Activated T-helper 1 cell treated with anti-CD3 and anti-CD28 coated beads, Interleukin-12 subunit alpha, Interleukin-12 subunit beta, Interleukin-2, Interleukin-4 antibody, amounts not matched to agents 30 ng/mL and 10 ng/mL and 1 ng/mL, durations not matched to agents 14 hours and 24 hours and 36 hours (primary cell): ENCODE results near the gene SDK2. TPM values are rescaled to one million over a fixed set of nuclear protein-coding genes. Genes with fewer than 3 reads are reported as not detected.
"Not testable (repeated sequence)": the region's sequence is repeated elsewhere in the genome, so short reads cannot be mapped to it uniquely, and the experiment has no call there.

Experiments
- DNase-seq: peaks from one replicate; pipeline ENCODE4 v3.0.0; 2021; ENCODE audit warnings: low spot score
- H3K27ac Mint-ChIP-seq: one replicate; pipeline ENCODE4 v1.8.0; 2021; ENCODE audit warnings: mild to moderate bottlenecking, mixed read lengths
- H3K27me3 Mint-ChIP-seq: one replicate; pipeline ENCODE4 v1.8.0; 2022; ENCODE audit warnings: mild to moderate bottlenecking, moderate library complexity, mixed read lengths; ENCODE audit not compliant: insufficient read depth
- H3K36me3 Mint-ChIP-seq: one replicate; pipeline ENCODE4 v1.8.0; 2021; ENCODE audit warnings: low read depth, mixed read lengths
- H3K4me1 Mint-ChIP-seq: one replicate; pipeline ENCODE4 v1.8.0; 2021; ENCODE audit warnings: low read depth, mixed read lengths
- H3K4me3 Mint-ChIP-seq: one replicate; pipeline ENCODE4 v1.8.0; 2021; ENCODE audit warnings: mild to moderate bottlenecking, moderate library complexity, mixed read lengths
- H3K9me3 Mint-ChIP-seq: one replicate; pipeline ENCODE4 v1.8.0; 2021; ENCODE audit warnings: mixed read lengths
- intact Hi-C: fragments of 100-400 bp; cut with micrococcal nuclease; formaldehyde crosslinking; loops from one replicate; pipeline ENCODE4 v1.15.1; 2024
- total RNA-seq: library from RNA; stranded (reverse); gene quantifications from 2 replicates; pipeline ENCODE4 v1.2.3, GENCODE V29; 2022

SDK2 gene
- total RNA-seq, 1 donor from 2014 or later, result 0.44 TPM

DNA sequence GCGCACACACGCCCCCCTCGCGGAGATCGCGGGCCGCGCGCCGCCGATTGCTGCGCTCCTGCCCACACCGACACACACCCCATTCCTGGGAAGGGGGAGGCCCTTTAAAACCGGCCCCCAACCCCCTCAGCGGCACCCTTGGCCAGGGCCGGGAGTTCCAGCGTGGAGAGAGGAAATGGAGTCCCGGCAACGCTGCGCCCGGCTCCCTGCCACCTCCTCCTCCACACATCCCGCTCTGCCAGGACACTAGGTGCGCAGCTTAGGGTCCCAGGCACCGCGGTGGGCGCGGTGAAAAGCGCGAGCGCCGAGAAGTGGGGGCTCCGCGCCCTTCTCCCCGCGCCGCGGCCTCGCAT, 332.8 kb downstream of the SDK2 start:
- Mint-ChIP-seq H3K27ac (no peak overlapping the region), H3K27me3 (peaks cover 18% of the 10 kb centered on the region), H3K9me3 (no peaks in the 10 kb centered on the region), H3K36me3 (no peaks in the 10 kb centered on the region), H3K4me1 (peaks cover 7% of the 10 kb centered on the region), H3K4me3 (peak overlapping the region; percentile 85)
- DNase-seq, result no peak
- intact Hi-C loops, result loop anchor here (1.0 to 5.0 kb wide), 5 partner anchors 56 to 719 kb away; no protein-coding TSS in a partner anchor

DNA sequence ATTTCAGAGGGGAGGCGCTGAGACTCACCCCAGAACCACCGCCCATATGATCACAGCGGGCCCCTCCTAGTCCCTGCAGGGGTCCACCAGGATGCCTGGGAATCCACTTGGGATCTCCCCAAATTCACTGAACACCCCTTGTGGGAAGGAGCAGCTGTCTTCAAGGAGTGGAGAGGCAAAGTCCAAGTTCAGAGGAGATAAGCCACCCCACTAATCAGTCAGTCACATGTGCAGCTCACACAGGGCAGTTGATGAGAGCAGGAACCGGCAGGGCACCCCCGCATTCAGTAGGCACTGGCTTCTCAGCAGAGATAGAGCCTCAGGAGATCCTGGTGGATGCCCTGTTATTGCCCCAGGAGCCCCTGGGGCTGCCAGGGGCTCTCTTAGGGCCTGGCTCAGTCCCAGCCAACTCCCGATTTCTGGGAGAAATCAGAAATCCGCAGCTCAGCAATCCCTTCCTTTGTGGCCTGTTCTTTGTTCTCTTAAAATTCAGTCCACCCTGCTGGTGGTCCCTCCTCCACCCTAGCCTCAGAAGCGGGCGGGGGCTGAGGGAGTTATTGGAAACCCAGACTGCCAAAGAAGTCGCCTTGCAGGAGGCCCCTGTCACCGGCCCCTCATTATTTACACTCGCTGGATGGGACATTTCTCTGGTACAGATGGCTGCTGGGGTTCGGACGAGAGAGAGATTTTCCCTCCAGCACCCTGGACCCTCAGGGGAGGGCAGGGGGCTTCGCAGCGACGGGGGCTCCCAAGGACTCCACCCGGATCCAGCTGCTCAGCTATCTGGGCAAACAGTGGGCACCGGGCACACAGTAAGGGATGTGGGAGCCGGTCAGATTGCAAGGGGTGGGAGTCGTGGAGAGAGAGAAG, 334.3 kb downstream of the SDK2 start:
- H3K27ac Mint-ChIP-seq, result no peak overlapping the region
- peaks cover 7% of the 10 kb centered on the region for H3K4me1 Mint-ChIP-seq
- no peak for DNase-seq
- intact Hi-C loops, result loop anchor here (2.0 to 5.0 kb wide), 2 partner anchors 583 to 603 kb away; no protein-coding TSS in a partner anchor
- H3K36me3 Mint-ChIP-seq, result no peaks in the 10 kb centered on the region
- H3K4me3 Mint-ChIP-seq, result peak overlapping the region; percentile 82
- no peaks in the 10 kb centered on the region for H3K9me3 Mint-ChIP-seq
- peaks cover 15% of the 10 kb centered on the region for H3K27me3 Mint-ChIP-seq

DNA sequence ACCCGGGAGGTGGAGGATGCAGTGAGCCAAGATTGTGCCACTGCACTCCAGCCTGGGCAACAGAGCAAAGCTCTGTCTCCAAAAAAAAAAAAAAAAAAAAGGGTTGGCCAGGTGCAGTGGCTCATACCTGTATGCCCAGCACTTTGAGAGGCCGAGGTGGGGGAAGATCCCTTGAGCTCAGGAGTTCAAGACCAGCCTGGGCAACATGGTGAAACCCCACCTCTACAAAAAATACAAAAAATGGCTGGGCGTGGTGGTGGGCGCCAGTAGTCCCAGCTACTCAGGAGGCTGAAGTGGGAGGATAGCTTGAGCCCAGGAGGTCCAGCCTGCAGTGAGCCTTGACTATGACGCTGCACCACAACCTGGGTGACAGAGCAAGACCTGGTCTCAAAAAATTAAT, 335.3 kb downstream of the SDK2 start:
- peaks cover 11% of the 10 kb centered on the region for H3K27me3 Mint-ChIP-seq
- H3K36me3 Mint-ChIP-seq, H3K4me1 Mint-ChIP-seq, DNase-seq, H3K4me3 Mint-ChIP-seq, H3K27ac Mint-ChIP-seq, H3K9me3 Mint-ChIP-seq, intact Hi-C loops: not testable (repeated sequence)

DNA sequence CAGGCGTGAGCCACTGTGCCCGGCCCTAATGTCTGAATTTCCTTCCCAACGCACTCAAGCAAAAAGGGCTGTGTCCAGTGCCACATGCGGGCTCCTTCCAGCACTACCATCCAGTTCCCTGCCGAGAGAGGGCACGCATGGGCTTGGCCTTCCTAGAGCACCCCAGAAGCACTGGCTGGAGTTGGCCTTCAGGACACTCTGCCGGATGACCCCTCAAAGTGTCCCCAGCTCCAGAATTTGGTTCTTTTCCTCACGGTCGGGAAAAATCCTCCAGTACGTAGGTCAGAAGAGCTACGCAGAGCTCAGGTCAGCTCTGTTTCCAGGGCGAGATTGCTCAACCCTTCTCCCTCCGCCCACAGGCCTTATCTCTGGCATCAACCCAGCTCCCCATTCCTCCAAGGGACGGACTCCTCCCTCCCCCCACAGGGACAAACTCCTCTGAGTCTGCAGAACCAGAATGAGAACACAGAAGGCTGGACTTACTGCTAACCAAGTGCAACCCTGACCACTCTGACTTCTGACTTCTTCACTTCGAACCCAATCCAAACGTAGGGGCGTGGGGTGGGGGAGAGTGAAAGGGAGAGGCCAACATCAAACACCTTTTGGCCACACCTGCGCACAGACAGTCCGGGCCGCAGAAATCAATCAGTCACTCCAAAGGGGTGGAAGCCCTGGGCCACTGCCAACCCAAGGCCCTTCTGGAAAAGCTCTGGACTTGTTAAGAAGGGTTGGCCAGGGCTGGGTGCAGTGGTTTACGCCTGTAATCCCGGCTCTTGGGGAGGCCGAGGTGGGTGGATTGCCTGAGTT, 336.0 kb downstream of the SDK2 start:
- Mint-ChIP-seq H3K4me3 (no peak overlapping the region), H3K36me3 (no peaks in the 10 kb centered on the region), H3K9me3 (no peaks in the 10 kb centered on the region), H3K4me1 (peaks cover 7% of the 10 kb centered on the region), H3K27me3 (peaks cover 8% of the 10 kb centered on the region), H3K27ac (no peak overlapping the region)
- intact Hi-C loops, result no loop called here
- no peak for DNase-seq

- DNase-seq, result no peak
- H3K27ac Mint-ChIP-seq, result no peak overlapping the region
- H3K27me3 Mint-ChIP-seq, result peaks cover 6% of the 10 kb centered on the region
- H3K4me3 Mint-ChIP-seq, result no peak overlapping the region
- no peaks in the 10 kb centered on the region for H3K36me3 Mint-ChIP-seq
- H3K9me3 Mint-ChIP-seq, result no peaks in the 10 kb centered on the region
- peaks cover 7% of the 10 kb centered on the region for H3K4me1 Mint-ChIP-seq
- intact Hi-C loops, result no loop called here
These were observed 337.1 kb downstream of the SDK2 start for GRCh38 chr17:73307130-73307529.

GRCh38 chr17:73305845-73306836, 338.1 kb downstream of the SDK2 start:
- H3K27me3 Mint-ChIP-seq, result peaks cover 5% of the 10 kb centered on the region
- no peaks in the 10 kb centered on the region for H3K36me3 Mint-ChIP-seq
- no peak overlapping the region for H3K4me3 Mint-ChIP-seq
- peaks cover 7% of the 10 kb centered on the region for H3K4me1 Mint-ChIP-seq
- intact Hi-C loops, result no loop called here
- H3K9me3 Mint-ChIP-seq, result no peaks in the 10 kb centered on the region
- H3K27ac Mint-ChIP-seq, result no peak overlapping the region
- no peak for DNase-seq

DNA sequence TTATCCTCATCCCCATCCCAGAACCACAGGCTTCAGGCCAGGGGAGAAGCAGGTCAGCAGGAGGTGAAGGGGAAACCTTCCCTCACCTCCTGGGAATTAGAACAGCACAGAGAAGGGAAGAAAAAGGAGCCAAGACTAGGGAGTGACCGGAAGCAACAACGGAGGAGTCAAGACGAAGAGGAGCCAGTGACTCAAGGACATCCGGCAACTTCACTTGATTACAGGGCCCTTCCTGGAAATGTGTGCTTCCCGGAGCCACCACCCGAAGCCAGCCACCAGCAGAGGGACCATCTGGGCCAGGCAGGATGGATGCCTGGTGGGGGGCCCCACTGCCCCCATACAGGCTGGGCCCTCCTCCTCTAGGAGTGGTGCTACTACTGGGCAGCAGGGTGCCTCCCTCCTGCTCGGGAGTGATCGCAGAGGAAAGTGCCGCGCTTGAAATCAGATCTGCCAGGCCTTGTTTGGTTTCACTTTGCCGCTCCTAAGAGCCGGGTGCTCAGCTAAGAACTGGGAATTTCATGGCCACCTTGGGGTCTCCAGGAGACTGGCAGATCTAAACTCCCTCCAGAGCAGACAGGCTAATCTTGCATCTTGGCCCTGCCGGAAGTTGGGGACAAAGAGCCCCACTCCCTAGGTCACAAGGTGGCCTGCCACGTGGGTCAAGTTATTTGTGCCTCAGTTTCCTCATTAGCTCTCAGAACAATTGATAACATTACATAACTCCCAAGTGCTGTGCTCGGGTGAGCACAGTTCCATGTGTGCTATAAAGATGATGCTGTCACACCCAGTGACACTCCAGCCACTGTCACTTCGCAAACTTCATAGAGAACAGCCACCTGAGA, 339.1 kb downstream of the SDK2 start:
- no peak for DNase-seq
- Mint-ChIP-seq H3K4me3 (no peak overlapping the region), H3K4me1 (peaks cover 3% of the 10 kb centered on the region), H3K9me3 (no peaks in the 10 kb centered on the region), H3K36me3 (no peaks in the 10 kb centered on the region), H3K27ac (no peak overlapping the region), H3K27me3 (peaks cover 3% of the 10 kb centered on the region)
- intact Hi-C loops, result no loop called here

- no peaks in the 10 kb centered on the region for H3K4me1 Mint-ChIP-seq
- no peak overlapping the region for H3K4me3 Mint-ChIP-seq
- H3K9me3 Mint-ChIP-seq, result no peaks in the 10 kb centered on the region
- DNase-seq, result no peak
- intact Hi-C loops, result no loop called here
- H3K27me3 Mint-ChIP-seq, result peaks cover 2% of the 10 kb centered on the region
- no peak overlapping the region for H3K27ac Mint-ChIP-seq
- no peaks in the 10 kb centered on the region for H3K36me3 Mint-ChIP-seq
These were observed 339.8 kb downstream of the SDK2 start for GRCh38 chr17:73304438-73304837.

GRCh38 chr17:73302189-73302588, 342.1 kb downstream of the SDK2 start:
- Mint-ChIP-seq H3K36me3 (no peaks in the 10 kb centered on the region), H3K4me3 (no peak overlapping the region), H3K27me3 (peaks cover 2% of the 10 kb centered on the region), H3K27ac (no peak overlapping the region), H3K9me3 (no peaks in the 10 kb centered on the region), H3K4me1 (no peaks in the 10 kb centered on the region)
- no peak for DNase-seq
- intact Hi-C loops, result no loop called here

- Mint-ChIP-seq H3K27ac (no peak overlapping the region), H3K4me1 (no peaks in the 10 kb centered on the region), H3K9me3 (no peaks in the 10 kb centered on the region), H3K27me3 (peaks cover 2% of the 10 kb centered on the region), H3K4me3 (no peak overlapping the region), H3K36me3 (no peaks in the 10 kb centered on the region)
- intact Hi-C loops, result no loop called here
- DNase-seq, result no peak
These were observed 342.9 kb downstream of the SDK2 start for GRCh38 chr17:73301369-73301768.

DNA sequence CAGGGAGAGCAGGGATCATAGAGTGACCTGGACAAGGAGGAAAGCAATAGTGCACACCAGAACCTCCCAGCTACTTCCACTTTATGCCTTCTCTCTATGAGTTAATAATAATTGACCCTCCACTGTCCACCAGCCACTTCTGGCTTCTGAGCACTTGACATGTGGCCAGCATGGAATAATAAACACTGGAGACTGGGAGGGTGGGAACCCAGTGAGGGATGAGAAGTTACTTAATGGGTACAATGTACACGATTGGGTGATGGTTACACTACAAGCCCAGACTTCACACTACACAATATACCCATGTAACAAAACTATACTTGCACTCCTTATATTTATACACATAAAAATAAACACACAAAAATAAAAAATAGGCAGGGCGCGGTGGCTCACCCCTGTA, 343.9 kb downstream of the SDK2 start:
- Mint-ChIP-seq H3K9me3 (no peaks in the 10 kb centered on the region), H3K36me3 (no peaks in the 10 kb centered on the region)

More for the DNA sequence above, 343.9 kb downstream of the SDK2 start:
- no peak overlapping the region for H3K4me3 Mint-ChIP-seq
- no peak for DNase-seq
- intact Hi-C loops, result no loop called here
- H3K4me1 Mint-ChIP-seq, result no peaks in the 10 kb centered on the region
- H3K27me3 Mint-ChIP-seq, result peaks cover 2% of the 10 kb centered on the region
- no peak overlapping the region for H3K27ac Mint-ChIP-seq
